ENCODE data around the gene RASEF. TPM values are rescaled to one million over a fixed set of nuclear protein-coding genes. Genes with fewer than 3 reads are reported as not detected.
A peak's percentile ranks its signal among the peaks of the same experiment; 100 is the strongest.

Gene RASEF
- total and polyA plus RNA-seq, 2 of the 4 experiments (the other 2 are of a cell fraction): under 0.01 to 0.05 TPM

- Histone ChIP-seq H3K9ac (ENCODE audit: low read depth, low read length) (no peak overlapping the region), H4K20me1 (ENCODE audit: insufficient read depth, low read length) (no peaks in the 10 kb centered on the region), H3K36me3 (ENCODE audit: control insufficient read depth, insufficient read depth, low read length) (no peaks in the 10 kb centered on the region), H2BK20ac (ENCODE audit: low read depth, low read length) (no peak overlapping the region), H3K27me3 (ENCODE audit: control insufficient read depth, insufficient read depth, low read length) (no peaks in the 10 kb centered on the region; the same call in 1 of the 2 replicates), H4K91ac (ENCODE audit: insufficient read depth, low read depth, low read length) (no peak overlapping the region), H3K9me1 (ENCODE audit: insufficient read depth, low read length) (no peaks in the 10 kb centered on the region; the same call in 1 of the 2 replicates), H3K27ac (ENCODE audit: insufficient read depth, low read length) (no peak overlapping the region), H3K4me1 (ENCODE audit: control insufficient read depth, insufficient read depth, low read length) (no peaks in the 10 kb centered on the region), H2AK9ac (replicated peaks; ENCODE audit: low read depth, low read length, poor library complexity) (no peak overlapping the region), H3K4me2 (ENCODE audit: low read depth, low read length) (no peak overlapping the region), H3K9me3 (ENCODE audit: control insufficient read depth, insufficient read depth, low read length) (no peaks in the 10 kb centered on the region), H3K23ac (ENCODE audit: low read depth, low read length) (no peak overlapping the region), H4K8ac (ENCODE audit: low read depth in 2 of 2, low read length in 2 of 2) (no peak overlapping the region), H3K4me3 (ENCODE audit: insufficient read depth, low read depth, low read length) (no peak overlapping the region), H2AK5ac (ENCODE audit: low read depth, low read length) (no peak overlapping the region), H2BK5ac (ENCODE audit: low read depth, low read length, poor library complexity, severe bottlenecking) (no peak overlapping the region), H2BK120ac (ENCODE audit: low read depth, low read length) (no peak overlapping the region), H2AFZ (replicated peaks; ENCODE audit: low read length, poor library complexity) (no peak overlapping the region), H3K14ac (replicated peaks; ENCODE audit: low read depth, low read length) (no peak overlapping the region), H3K4ac (ENCODE audit: low read depth, low read length) (no peak overlapping the region), H3K56ac (ENCODE audit: extremely low read depth, insufficient read depth, low read length) (no peak overlapping the region), H4K5ac (ENCODE audit: low read depth, low read length) (no peak overlapping the region), H3K79me1 (ENCODE audit: low read depth in 1 of 2, low read length in 2 of 2) (no peaks in the 10 kb centered on the region), H3K18ac (ENCODE audit: low read depth, low read length) (no peak overlapping the region), H2BK15ac (ENCODE audit: low read depth, low read length) (no peak overlapping the region)
- dilution Hi-C loops (cut with HindIII; ENCODE audit: low sequenced_read_pairs, unreplicated experiment): no loop called here
- intact Hi-C loops (cut with micrococcal nuclease): no loop called here
- no CpG with 5 or more reads among the region's 4 CpGs for WGBS, 2 experiments (ENCODE audit: extremely low coverage in 2 of 2, insufficient read length in 1 of 2)
- ChIA-PET CTCF (no interaction called here), POLR2A (ENCODE audit: unreplicated experiment) (no interaction called here)
- no TSS peak for BruUV-seq (replicated peaks)
- ATAC-seq (ENCODE audit: low read depth) (no peak), DNase-seq (peak; percentile 48)
- no peak for TF ChIP-seq FOS (IDR thresholded peaks at IDR 0.05; ENCODE audit: low read depth, low read length)
- in situ Hi-C loops (cut with MboI; ENCODE audit: low sequenced_read_pairs): no loop called here
These were observed 66.0 kb downstream of the RASEF start for GRCh38 chr9:82996941-82997340.
